ENCODE results near the gene ARNT2. TPM values are rescaled to one million over a fixed set of nuclear protein-coding genes. Genes with fewer than 3 reads are reported as not detected.
A peak's percentile ranks its signal among the peaks of the same experiment; 100 is the strongest.

ARNT2 gene
- total and polyA plus RNA-seq, 4 donors, result 2.0 to 12.2 (median 5.5) TPM

- Histone ChIP-seq H3K9me3 (ENCODE audit: control insufficient read depth in 4 of 4, insufficient read depth in 3 of 4, low read length in 3 of 4) (no peaks in the 10 kb centered on the region), H3K4me1 (ENCODE audit: control insufficient read depth in 5 of 5, insufficient read depth in 5 of 5, low read length in 5 of 5) (peaks cover 0 to 64% (median 20%) of the 10 kb centered on the region in 5 donors), H3K27me3 (ENCODE audit: control insufficient read depth in 3 of 3, insufficient read depth in 3 of 3, low read length in 2 of 3) (no peaks in the 10 kb centered on the region), H3K9ac (ENCODE audit: insufficient read depth in 1 of 2, low read length in 2 of 2) (no peak overlapping the region), H3K27ac (ENCODE audit: low read depth in 1 of 2, low read length in 1 of 2) (no peak overlapping the region), H3K36me3 (ENCODE audit: control insufficient read depth in 4 of 4, insufficient read depth in 4 of 4, low read length in 4 of 4) (no peaks in the 10 kb centered on the region), H3K4me3 (no peak overlapping the region)
- no peak for TF ChIP-seq CTCF (IDR thresholded peaks at IDR 0.05; ENCODE audit: control extremely low read depth, extremely low read depth)
- 93 to 98% methylated on average over 4 of the region's 4 CpGs for WGBS, 2 donors
- no peak for ATAC-seq (ENCODE audit: insufficient read depth, low FRiP score)
- no peak for DNase-seq
Observed at GRCh38 chr15:80606511-80607071, 202.4 kb downstream of the ARNT2 start.

GRCh38 chr15:80607287-80607980, 203.3 kb downstream of the ARNT2 start:
- TF ChIP-seq CTCF (IDR thresholded peaks at IDR 0.05; ENCODE audit: control extremely low read depth, extremely low read depth), result no peak
- H3K9ac ChIP-seq (ENCODE audit: insufficient read depth in 1 of 2, low read length in 2 of 2), result no peak overlapping the region
- H3K4me1 ChIP-seq (ENCODE audit: control insufficient read depth in 5 of 5, insufficient read depth in 5 of 5, low read length in 5 of 5), result peaks cover 0 to 64% (median 20%) of the 10 kb centered on the region in 5 donors
- H3K27ac ChIP-seq (ENCODE audit: low read depth in 1 of 2, low read length in 1 of 2), result no peak overlapping the region
- no peaks in the 10 kb centered on the region for H3K36me3 ChIP-seq (ENCODE audit: control insufficient read depth in 4 of 4, insufficient read depth in 4 of 4, low read length in 4 of 4)
- no peaks in the 10 kb centered on the region for H3K9me3 ChIP-seq (ENCODE audit: control insufficient read depth in 4 of 4, insufficient read depth in 3 of 4, low read length in 3 of 4)
- no peaks in the 10 kb centered on the region for H3K27me3 ChIP-seq (ENCODE audit: control insufficient read depth in 3 of 3, insufficient read depth in 3 of 3, low read length in 2 of 3)
- WGBS, 2 donors, result 69 to 85% methylated on average over 4 of the region's 4 CpGs
- ATAC-seq (ENCODE audit: insufficient read depth, low FRiP score), result no peak
- H3K4me3 ChIP-seq, result no peak overlapping the region
- DNase-seq, result peak in 2 of 3 donors; percentile 53 to 63

DNA sequence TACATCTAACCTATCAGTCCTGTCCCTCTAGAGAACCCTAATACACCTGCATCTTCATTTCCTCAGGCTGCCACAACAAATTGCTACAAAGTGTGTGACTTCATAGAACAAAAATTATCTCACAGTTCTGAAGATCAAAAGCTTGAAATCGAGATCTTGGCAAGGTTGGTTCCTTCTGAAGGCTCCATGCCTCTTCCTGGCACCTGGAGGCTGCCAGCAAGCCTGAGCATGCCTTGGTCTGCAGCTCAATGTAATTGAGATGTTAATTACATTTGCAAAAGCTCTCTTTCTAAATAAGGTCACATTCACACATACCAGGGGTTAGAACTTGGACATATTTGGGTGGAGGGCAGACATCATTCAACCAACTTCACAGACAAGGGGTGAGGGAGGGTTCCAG, 204.5 kb downstream of the ARNT2 start:
- no peak for TF ChIP-seq CTCF (IDR thresholded peaks at IDR 0.05; ENCODE audit: control extremely low read depth, extremely low read depth)
- 47 to 84% methylated on average over 1 of the region's 1 CpG for WGBS, 2 donors
- no peak overlapping the region for H3K9ac ChIP-seq (ENCODE audit: insufficient read depth in 1 of 2, low read length in 2 of 2)
- no peak overlapping the region for H3K4me3 ChIP-seq
- H3K4me1 ChIP-seq (ENCODE audit: control insufficient read depth in 5 of 5, insufficient read depth in 5 of 5, low read length in 5 of 5), result peaks cover 0 to 64% (median 20%) of the 10 kb centered on the region in 5 donors
- no peaks in the 10 kb centered on the region for H3K9me3 ChIP-seq (ENCODE audit: control insufficient read depth in 4 of 4, insufficient read depth in 3 of 4, low read length in 3 of 4)
- H3K27me3 ChIP-seq (ENCODE audit: control insufficient read depth in 3 of 3, insufficient read depth in 3 of 3, low read length in 2 of 3), result no peaks in the 10 kb centered on the region
- H3K27ac ChIP-seq (ENCODE audit: low read depth in 1 of 2, low read length in 1 of 2), result no peak overlapping the region
- ATAC-seq (ENCODE audit: insufficient read depth, low FRiP score) (no peak), DNase-seq (peak in 1 of 3 donors; percentile 13)
- no peaks in the 10 kb centered on the region for H3K36me3 ChIP-seq (ENCODE audit: control insufficient read depth in 4 of 4, insufficient read depth in 4 of 4, low read length in 4 of 4)
